Epithelial cell of esophagus (primary cell): Measurements from ENCODE around the gene TRIO.

Experiments
- DNase-seq: peaks from one replicate; pipeline ENCODE4 v3.0.0; 2010; ENCODE audit warnings: low read depth
- H3K4me3 ChIP-seq: 2 replicates; pipeline ENCODE4 v1.5.1; 2011; ENCODE audit warnings: mild to moderate bottlenecking, low read length, control low read depth
- TF ChIP-seq, protein P1 (sequence below): IDR thresholded peaks from 2 replicates; pipeline ENCODE4 v1.5.1; 2011; ENCODE audit warnings: low read depth, mild to moderate bottlenecking, low read length, control low read depth, inconsistent platforms; ENCODE audit not compliant: insufficient read depth; ENCODE audit errors: missing control alignments

The TRIO gene

DNA sequence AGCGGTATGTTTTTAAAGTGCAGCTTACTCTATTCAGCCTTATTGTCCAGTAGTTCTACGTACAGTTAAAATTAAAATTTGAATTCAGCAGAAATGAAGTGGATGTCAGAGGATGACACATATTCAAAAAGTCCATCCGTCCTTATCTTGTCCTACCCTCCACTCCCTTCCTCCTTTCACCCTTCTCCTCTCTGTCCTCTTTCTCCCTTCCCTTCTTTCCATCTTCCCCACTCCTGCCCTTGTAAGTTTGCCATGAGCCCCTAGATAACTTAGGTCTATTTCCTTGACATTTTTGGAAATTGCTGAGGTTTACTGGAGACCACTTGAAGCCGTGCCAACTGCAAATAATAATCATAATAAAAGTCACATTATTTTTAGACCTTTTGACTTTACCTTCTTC, 67.6 kb downstream of the TRIO start:
- H3K4me3 ChIP-seq = no peak overlapping the region
- DNase-seq = no peak
- TF ChIP-seq, protein P1, sequence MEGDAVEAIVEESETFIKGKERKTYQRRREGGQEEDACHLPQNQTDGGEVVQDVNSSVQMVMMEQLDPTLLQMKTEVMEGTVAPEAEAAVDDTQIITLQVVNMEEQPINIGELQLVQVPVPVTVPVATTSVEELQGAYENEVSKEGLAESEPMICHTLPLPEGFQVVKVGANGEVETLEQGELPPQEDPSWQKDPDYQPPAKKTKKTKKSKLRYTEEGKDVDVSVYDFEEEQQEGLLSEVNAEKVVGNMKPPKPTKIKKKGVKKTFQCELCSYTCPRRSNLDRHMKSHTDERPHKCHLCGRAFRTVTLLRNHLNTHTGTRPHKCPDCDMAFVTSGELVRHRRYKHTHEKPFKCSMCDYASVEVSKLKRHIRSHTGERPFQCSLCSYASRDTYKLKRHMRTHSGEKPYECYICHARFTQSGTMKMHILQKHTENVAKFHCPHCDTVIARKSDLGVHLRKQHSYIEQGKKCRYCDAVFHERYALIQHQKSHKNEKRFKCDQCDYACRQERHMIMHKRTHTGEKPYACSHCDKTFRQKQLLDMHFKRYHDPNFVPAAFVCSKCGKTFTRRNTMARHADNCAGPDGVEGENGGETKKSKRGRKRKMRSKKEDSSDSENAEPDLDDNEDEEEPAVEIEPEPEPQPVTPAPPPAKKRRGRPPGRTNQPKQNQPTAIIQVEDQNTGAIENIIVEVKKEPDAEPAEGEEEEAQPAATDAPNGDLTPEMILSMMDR = no peak

GRCh38 chr5:14211818-14212803, 69.0 kb downstream of the TRIO start:
- H3K4me3 ChIP-seq = no peak overlapping the region
- TF ChIP-seq, protein P1 = no peak
- DNase-seq = no peak

DNA sequence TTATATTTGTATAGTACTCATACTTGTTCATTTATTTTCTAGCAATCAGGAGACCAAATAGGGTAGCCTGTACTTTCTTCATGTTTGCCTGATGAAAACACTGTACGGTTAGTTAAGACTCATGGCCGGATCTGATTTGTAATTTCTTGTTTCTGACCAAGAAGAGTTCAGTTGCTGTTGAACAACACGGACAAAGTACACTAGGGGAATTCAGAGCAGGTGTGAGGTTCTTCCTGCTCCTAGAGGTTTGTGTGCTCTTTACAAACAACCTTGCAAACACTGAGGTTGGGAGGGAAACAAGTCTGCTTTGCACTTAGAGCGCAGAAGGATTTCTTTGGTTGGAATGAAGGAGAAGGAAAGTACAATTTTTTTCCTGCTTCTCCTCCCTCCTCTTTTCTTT, 69.7 kb downstream of the TRIO start:
- no peak overlapping the region for H3K4me3 ChIP-seq
- no peak for DNase-seq
- TF ChIP-seq, protein P1 = no peak

DNA sequence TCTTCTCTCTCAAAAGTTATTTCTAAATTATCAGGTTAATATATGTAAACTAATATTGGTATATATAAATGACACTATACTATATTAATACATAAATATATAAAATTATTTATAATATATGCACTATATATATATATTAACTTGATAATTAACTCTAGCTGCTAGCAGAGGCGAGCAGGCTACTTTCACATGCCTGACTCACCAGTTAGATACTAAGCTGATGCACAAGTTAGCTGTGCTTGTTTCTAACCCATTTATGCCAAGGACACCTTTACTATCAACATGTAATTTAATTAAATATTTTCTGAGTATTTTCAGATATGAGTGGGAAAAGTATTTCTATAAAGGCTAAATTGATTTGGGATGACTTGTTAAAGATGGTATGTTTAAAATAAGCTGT, 70.1 kb downstream of the TRIO start:
- TF ChIP-seq, protein P1 = no peak
- peak; percentile 40 for DNase-seq
- H3K4me3 ChIP-seq = no peak overlapping the region

DNA sequence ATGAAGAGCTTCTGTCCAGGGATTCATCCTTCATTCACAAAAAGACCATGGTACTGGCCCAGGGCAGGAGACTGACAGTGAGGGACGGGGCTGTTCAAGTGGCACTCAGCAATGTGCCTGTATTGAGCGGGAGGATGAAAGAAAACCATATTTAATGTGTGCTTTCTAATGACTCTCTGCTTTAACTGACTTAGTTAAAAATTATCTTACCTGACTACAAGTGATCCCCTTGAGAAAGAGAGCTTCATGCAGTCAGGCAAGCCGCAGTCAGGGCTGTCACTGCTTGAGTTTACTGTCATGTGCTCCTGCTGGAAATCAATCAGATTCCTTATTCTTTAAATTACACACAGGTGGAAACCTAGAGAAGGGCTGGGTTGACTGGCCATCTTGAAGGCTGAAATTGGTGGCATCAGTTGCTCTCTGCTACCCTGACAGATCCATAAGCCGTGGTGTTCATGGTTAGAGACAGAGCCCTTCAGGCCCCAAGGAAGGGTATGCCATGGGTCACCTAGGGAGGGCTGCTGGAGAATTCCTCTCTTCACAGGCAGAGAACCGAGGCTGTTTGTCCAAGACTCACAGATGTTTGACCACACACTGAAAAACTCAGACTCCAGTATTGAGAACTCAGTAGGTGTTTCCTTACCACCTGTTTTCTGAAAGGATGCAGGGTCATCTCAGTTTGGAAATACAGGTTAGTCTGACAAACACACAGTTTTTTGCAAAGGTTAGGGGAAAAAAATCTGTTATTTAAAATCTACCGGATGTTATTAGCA, 70.9 kb downstream of the TRIO start:
- DNase-seq = no peak
- TF ChIP-seq, protein P1 = no peak
- no peak overlapping the region for H3K4me3 ChIP-seq

GRCh38 chr5:14215901-14216300, 72.8 kb downstream of the TRIO start:
- TF ChIP-seq, protein P1 = no peak
- DNase-seq = no peak
- H3K4me3 ChIP-seq = no peak overlapping the region
